Right lobe of liver (tissue), 6 donors: Measurements from ENCODE around the gene CDK12. TPM values are rescaled to one million over a fixed set of nuclear protein-coding genes. Genes with fewer than 3 reads are reported as not detected.

Source experiments
- ATAC-seq, 4 donors: fragments of 200-7000 bp; cut with Tn5 transposase; one replicate each; pipeline ENCODE4 v1.9.1; 2020; ENCODE audit warnings: mild to moderate bottlenecking in 4 of 4, moderate library complexity in 4 of 4
- DNase-seq, 3 donors: peaks; one replicate each; pipeline ENCODE4 v3.0.0-alpha.2; 2020
- H3K27ac ChIP-seq, 3 donors: fragments of 200-600 bp; one replicate each; pipeline ENCODE4 v1.8.0; 2022
- H3K27me3 ChIP-seq, 2 donors: fragments of 200-600 bp; one replicate each; pipeline ENCODE4 v1.8.0; 2022
- H3K36me3 ChIP-seq, 4 donors: fragments of 200-600 bp; sonication (generic) in 1 of 4; one replicate each; pipeline versions ENCODE4 v1.5.1 to v1.8.0; 2017 to 2022; ENCODE audit warnings: control low read depth in 1 of 4
- H3K4me1 ChIP-seq, 4 donors: fragments of 200-600 bp; sonication (generic) in 1 of 4; one replicate each; pipeline versions ENCODE4 v1.5.1 to v1.8.0; 2017 to 2022; ENCODE audit warnings: control low read depth in 1 of 4
- H3K4me3 ChIP-seq, 3 donors: fragments of 200-600 bp; one replicate each; pipeline ENCODE4 v1.8.0; 2022
- H3K9me3 ChIP-seq, 4 donors: fragments of 200-600 bp; sonication (generic) in 1 of 4; one replicate each; pipeline versions ENCODE4 v1.5.1 to v1.8.0; 2017 to 2022; ENCODE audit warnings: control low read depth in 1 of 4
- POLR2A ChIP-seq: fragments of 450-650 bp; IDR thresholded peaks from one replicate; pipeline ENCODE4 v1.6.1; 2017; ENCODE audit warnings: antibody characterized with exemption, mild to moderate bottlenecking
- WGBS: methylation state at CpG from one replicate; pipeline ENCODE4 v1.1.6; 2018; ENCODE audit warnings: low coverage, low lambda C conversion rate; ENCODE audit not compliant: insufficient coverage; ENCODE audit errors: missing lambda C conversion rate; 5-methylcytosine and 5-hydroxymethylcytosine counted together
- intact Hi-C, 2 donors: fragments of 100-400 bp; cut with DNase I; formaldehyde crosslinking; loops; one replicate each; pipeline versions ENCODE4 v1.11.2 to v1.14.1; 2022
- total RNA-seq, 6 experiments: library from RNA; depleted of rRNA in 2 of 6; stranded (reverse); fragments of >200 nt in 2 of 6; fragmentation: NEBNext Ultra II Directional in 3 of 6; extraction: Animal tissue kit (Norgen Biotek cat#: 25700) in 3 of 6; gene quantifications; one replicate each; pipeline versions ENCODE4 v1.1.0 to v1.2.4, GENCODE V29; 2016 to 2023
- TF ChIP-seq, protein P1 (sequence below), 4 donors: fragments of 200-600 bp in 3 of 4; fragments of 450-650 bp in 1 of 4; IDR thresholded peaks; one replicate each; pipeline versions ENCODE4 v1.5.1 to v1.8.0; 2016 to 2022; ENCODE audit warnings: antibody characterized with exemption in 4 of 4, mild to moderate bottlenecking in 2 of 4
- donor health status: DM: no; HTN: yes; CAD: no.
- donor health status: DM: no; HTN: no; CAD: no.
- donor health status: DM: no; HTN: no; CAD: no.
- donor health status: DM: no; HTN: yes; CAD: no.
- donor health status: DM: no; HTN: yes; CAD: no.

CDK12 gene
- total RNA-seq, 6 experiments from 2014 or later: 19.4 to 33.4 (median 30.4) TPM

DNA sequence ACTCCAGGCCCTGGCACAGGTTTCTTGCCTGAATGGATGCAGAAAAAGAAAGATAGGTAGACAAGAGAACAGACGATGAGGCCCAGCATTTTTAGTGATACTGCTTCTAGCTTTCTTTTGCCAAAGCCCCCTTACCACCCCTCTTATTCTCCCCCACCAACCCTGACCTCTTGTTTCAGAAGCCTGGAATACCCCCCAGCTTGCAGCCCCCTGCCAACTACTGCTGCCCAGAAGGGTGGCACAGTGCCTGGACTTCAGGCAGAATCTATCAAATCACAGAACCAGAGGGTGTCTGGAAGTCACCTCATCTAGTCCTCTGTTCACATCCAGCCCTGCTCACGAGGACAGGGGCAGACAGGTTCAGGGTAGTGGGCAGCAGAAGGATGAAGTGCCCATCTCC, 110.8 kb downstream of the CDK12 start:
- Histone ChIP-seq H3K4me1 (peaks cover 0 to 3% (median 0%) of the 10 kb centered on the region in 4 donors), H3K27ac (no peak overlapping the region), H3K27me3 (no peaks in the 10 kb centered on the region), H3K36me3 (peaks cover 0 to 2% (median under 1%) of the 10 kb centered on the region in 4 donors), H3K4me3 (no peak overlapping the region), H3K9me3 (peaks cover 0 to 4% (median 0%) of the 10 kb centered on the region in 4 donors)
- no peak for DNase-seq
- TF ChIP-seq POLR2A: no peak
- TF ChIP-seq, protein P1, sequence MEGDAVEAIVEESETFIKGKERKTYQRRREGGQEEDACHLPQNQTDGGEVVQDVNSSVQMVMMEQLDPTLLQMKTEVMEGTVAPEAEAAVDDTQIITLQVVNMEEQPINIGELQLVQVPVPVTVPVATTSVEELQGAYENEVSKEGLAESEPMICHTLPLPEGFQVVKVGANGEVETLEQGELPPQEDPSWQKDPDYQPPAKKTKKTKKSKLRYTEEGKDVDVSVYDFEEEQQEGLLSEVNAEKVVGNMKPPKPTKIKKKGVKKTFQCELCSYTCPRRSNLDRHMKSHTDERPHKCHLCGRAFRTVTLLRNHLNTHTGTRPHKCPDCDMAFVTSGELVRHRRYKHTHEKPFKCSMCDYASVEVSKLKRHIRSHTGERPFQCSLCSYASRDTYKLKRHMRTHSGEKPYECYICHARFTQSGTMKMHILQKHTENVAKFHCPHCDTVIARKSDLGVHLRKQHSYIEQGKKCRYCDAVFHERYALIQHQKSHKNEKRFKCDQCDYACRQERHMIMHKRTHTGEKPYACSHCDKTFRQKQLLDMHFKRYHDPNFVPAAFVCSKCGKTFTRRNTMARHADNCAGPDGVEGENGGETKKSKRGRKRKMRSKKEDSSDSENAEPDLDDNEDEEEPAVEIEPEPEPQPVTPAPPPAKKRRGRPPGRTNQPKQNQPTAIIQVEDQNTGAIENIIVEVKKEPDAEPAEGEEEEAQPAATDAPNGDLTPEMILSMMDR (IDR thresholded peaks at IDR 0.05): no peak
- 71% methylated on average over 2 of the region's 2 CpGs for WGBS
- ATAC-seq: no peak
- intact Hi-C loops: no loop called here

DNA sequence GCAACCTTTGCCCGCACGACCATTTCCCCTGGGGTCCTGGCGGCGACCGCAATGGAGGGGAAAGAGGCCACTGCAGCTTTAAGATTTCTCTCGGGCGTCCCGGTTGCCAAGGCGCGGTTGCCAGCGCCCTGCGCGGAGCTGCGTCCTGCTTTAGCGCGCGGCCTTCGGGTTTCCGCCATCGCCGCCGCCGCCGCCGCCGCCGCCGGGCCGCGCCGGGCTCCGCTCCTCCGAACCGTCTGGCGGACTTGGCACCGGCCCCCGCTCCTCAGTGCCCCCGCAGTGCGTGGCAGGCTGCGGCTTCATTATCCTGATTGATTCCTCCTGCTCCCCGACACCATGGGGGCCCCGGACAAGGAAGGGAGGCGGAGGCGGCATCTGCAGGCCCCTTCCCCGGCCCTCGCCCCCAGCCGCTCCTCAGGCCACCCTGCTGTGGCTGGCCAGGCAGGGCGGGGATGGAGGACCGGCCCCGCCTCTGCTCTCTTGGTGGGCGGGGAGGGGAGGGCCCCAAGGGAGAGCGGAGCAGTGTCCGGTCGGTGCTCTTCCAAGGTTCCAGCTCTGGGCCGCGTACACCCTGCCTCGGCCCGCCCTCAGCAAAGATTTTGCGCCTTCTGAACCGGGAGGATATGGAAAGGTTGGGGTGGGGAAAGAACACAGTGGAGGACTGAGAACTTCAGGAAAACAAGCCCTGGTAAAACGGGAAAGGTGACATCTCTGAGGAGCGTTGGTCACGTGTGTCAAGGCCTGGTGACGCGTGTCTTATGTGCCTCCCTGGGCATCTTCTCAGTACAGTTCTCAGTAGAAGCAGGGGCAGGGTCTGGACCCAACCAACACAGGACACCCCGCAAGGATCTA, 112.4 kb downstream of the CDK12 start:
- Histone ChIP-seq H3K4me1 (peaks cover 0 to 3% (median under 1%) of the 10 kb centered on the region in 4 donors), H3K27me3 (no peaks in the 10 kb centered on the region), H3K27ac (peak overlapping the region in 2 of 3 donors; percentile 50 to 61), H3K36me3 (no peaks in the 10 kb centered on the region), H3K9me3 (peaks cover 0 to 4% (median 0%) of the 10 kb centered on the region in 4 donors), H3K4me3 (peak overlapping the region; percentile 60 to 67 (median 61))
- intact Hi-C loops: no loop called here
- DNase-seq: peak; percentile 65 to 72 (median 70)
- peak; percentile 91 to 96 (median 94) for ATAC-seq
- 5% methylated on average over 24 of the region's 66 CpGs for WGBS
- TF ChIP-seq, protein P1 (IDR thresholded peaks at IDR 0.05): no peak
- peak; percentile 31 for TF ChIP-seq POLR2A

DNA sequence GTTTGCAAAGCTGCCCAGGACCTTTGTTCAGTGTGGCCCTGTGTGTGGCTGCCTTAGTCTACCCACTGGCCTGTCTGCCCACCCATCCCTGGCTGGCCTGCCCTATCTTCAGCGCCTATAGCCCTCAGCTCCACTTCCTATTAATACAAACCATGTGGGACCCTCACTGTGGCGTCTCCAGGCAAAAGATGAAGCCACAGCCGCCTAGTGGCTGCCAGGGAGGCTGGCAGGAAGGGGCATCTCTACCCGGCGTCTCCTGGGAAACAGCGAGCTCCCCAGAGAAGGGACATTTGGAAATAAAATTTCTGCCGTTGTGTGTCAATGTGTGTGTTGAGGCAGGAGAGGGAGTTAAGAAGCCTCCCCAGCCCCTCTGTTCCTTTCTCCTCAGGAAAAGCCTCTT, 114.9 kb downstream of the CDK12 start:
- H3K27ac ChIP-seq: no peak overlapping the region
- intact Hi-C loops: no loop called here
- TF ChIP-seq, protein P1 (IDR thresholded peaks at IDR 0.05): no peak
- TF ChIP-seq POLR2A: no peak
- H3K9me3 ChIP-seq: peaks cover 0 to 2% (median 0%) of the 10 kb centered on the region in 4 donors
- peaks cover 0 to 12% (median 4%) of the 10 kb centered on the region in 4 donors for H3K4me1 ChIP-seq
- no peak for DNase-seq
- no peak for ATAC-seq
- 62% methylated on average over 5 of the region's 7 CpGs for WGBS
- H3K36me3 ChIP-seq: no peaks in the 10 kb centered on the region
- H3K4me3 ChIP-seq: no peak overlapping the region
- no peaks in the 10 kb centered on the region for H3K27me3 ChIP-seq

DNA sequence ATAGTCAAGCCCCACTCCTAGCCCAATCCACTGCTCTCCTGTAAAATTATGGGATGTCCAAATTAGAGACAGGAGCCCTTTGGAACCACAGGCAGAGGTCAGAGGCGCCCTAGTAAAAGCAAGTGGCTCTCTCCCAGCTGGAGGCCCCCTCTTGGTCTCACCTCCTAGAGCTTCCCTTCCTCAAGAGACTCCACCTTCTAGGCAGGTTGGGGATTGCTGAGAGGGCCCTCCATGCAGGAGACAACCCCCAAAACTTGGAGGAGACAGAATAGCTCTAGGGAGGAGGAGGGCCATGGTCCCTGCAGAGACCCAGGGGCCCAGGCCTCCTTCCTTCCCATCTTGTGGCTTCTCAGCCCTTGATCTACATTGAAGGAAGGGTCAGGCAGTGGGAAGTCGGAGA, 117.0 kb downstream of the CDK12 start:
- Histone ChIP-seq H3K36me3 (no peaks in the 10 kb centered on the region), H3K27ac (no peak overlapping the region), H3K4me3 (no peak overlapping the region), H3K9me3 (no peaks in the 10 kb centered on the region), H3K27me3 (no peaks in the 10 kb centered on the region), H3K4me1 (peaks cover 0 to 12% (median 4%) of the 10 kb centered on the region in 4 donors)
- TF ChIP-seq POLR2A: no peak
- TF ChIP-seq, protein P1 (IDR thresholded peaks at IDR 0.05): no peak
- intact Hi-C loops: no loop called here
- no CpG with 5 or more reads among the region's 2 CpGs for WGBS
- ATAC-seq (no peak), DNase-seq (no peak)
